Activated CD4-positive, alpha-beta T cell treated with anti-CD3 and anti-CD28 coated beads, Interleukin-2, Interleukin-4, amounts not matched to agents 100 ng/mL and 50 ng/mL, durations not matched to agents 16 hours and 8 hours (primary cell): ENCODE results near the gene DIS3L2.
"Not testable (repeated sequence)": the region's sequence is repeated elsewhere in the genome, so short reads cannot be mapped to it uniquely, and the experiment has no call there.

Experiments
- DNase-seq: peaks from one replicate; pipeline ENCODE4 v3.0.0-alpha.2; 2020; ENCODE audit warnings: low spot score

Gene DIS3L2

GRCh38 chr2:232334885-232335205, 373.3 kb downstream of the DIS3L2 start:
- not testable (repeated sequence) for DNase-seq

GRCh38 chr2:232335206-232335858, 373.8 kb downstream of the DIS3L2 start:
- not testable (repeated sequence) for DNase-seq

GRCh38 chr2:232335859-232336215, 374.3 kb downstream of the DIS3L2 start:
- no peak for DNase-seq

- no peak for DNase-seq
Observed at GRCh38 chr2:232336241-232336736, 374.8 kb downstream of the DIS3L2 start.

DNA sequence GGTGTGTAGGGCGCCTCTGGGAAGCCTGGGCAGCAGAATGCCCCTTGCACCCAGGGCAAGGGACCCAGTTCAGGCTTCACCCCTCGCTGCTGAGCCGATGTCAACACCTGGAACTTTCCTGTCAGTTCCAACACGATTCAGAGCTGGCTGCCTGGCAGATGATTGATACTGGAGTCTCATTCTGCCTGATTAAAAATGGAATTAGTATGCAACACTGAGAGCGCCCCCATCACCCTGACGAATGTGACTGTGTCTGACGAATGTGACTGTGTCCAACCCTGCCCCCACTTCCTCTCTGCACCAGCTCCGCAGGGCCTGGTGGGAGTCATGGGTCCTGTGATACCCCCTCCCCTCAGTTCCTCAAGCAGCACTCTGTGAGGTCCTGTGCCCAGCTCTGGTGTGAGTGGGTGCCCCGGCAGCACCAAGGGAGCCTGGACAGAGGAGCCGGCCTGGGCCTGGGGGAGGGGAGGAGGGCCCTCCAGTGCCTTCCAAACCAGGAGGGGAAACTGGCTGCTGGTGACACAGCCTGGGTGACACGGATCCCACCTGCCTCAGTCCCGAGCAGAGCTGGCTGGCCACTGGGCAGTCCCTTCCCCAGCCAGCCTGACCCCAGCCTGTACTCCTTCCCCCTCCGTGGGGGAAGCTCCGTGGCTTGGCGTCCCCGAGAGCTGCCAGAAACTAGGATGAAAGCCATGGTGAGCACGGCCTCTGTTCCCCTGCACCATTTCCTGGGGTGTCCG, 375.6 kb downstream of the DIS3L2 start:
- DNase-seq = no peak

- DNase-seq = not testable (repeated sequence)
Observed at GRCh38 chr2:232338094-232338758, 376.7 kb downstream of the DIS3L2 start.

GRCh38 chr2:232338759-232339106, 377.2 kb downstream of the DIS3L2 start:
- no peak for DNase-seq

DNA sequence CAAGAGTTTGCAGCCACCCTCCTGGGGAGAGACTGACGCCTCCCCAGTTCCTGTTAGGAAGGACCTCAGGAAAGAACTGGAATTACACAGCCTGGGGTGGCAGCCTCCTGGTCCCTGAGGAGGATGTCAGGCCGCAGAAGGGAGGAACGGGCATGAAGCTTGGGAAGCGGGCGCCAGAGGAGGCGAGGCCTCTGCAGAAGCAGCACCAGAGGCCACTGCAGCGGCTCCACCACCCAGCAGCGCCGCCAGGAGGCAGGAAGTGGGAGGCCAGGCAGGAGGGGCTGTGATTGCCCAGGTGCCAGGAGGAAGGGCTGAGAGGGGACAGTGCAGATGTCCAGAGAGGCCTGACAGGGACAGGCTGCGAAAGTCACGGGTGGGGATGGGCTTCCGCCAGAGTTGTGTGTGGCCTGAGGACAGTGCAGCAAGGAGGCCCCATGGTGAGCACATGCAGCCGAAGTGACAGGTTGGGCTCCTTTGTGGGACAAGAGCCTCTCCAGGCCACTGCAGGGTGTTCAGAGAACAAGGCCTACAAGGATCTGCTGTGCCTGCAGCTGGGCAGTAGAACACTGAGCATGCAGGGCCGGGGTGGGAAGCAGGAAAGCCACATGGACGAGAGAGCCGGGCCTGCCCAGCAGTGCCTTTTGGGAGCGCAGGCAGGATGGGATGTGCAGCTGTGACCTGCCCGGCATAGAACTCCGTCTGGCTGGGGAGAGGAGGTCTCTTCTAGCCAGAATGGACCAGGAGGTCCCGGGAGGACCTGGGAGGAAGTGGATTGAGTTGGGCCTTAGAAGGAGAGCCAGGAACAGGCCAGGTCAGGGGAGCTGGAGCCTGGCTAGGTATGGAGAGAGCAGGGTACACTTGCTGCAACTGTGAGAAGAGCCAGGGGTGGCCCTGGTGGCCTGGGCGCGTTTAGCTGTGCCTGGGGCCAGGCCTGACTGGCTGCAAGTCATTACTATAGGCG, 377.9 kb downstream of the DIS3L2 start:
- DNase-seq = no peak

GRCh38 chr2:232340171-232340935, 378.8 kb downstream of the DIS3L2 start:
- no peak for DNase-seq

DNA sequence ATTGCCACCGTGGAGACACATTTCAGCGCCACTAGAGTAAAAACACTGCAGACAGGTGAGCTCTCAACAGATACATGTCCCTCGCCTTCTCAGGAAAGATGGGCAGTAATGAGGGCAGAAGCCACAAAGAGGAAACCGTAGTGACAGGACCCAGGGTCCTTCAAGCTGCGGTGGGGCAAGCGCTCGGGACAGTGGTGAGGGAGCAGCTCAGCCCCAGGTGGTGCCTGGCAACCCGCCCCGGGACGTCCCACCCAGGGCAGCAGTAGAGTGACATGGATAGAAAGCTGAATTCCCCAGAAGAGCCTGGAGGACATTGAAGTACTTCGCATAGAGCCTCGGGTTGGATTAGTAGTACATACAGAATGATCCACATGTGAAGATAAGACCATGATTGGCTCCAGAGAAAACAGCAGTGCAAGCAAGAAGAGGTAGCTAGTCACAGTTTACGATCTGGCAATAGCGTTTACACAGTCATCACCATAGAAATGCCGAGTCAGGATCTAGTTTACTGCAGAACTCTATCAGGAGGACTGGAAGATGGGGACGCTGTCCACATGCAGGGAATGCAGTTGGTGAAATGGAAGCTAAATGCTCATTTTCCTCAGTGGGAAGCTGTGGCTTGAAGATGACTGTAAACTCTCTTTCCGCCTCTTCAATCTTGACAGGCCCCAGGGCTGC, 379.7 kb downstream of the DIS3L2 start:
- DNase-seq = no peak

GRCh38 chr2:232341739-232342126, 380.2 kb downstream of the DIS3L2 start:
- DNase-seq = no peak

DNA sequence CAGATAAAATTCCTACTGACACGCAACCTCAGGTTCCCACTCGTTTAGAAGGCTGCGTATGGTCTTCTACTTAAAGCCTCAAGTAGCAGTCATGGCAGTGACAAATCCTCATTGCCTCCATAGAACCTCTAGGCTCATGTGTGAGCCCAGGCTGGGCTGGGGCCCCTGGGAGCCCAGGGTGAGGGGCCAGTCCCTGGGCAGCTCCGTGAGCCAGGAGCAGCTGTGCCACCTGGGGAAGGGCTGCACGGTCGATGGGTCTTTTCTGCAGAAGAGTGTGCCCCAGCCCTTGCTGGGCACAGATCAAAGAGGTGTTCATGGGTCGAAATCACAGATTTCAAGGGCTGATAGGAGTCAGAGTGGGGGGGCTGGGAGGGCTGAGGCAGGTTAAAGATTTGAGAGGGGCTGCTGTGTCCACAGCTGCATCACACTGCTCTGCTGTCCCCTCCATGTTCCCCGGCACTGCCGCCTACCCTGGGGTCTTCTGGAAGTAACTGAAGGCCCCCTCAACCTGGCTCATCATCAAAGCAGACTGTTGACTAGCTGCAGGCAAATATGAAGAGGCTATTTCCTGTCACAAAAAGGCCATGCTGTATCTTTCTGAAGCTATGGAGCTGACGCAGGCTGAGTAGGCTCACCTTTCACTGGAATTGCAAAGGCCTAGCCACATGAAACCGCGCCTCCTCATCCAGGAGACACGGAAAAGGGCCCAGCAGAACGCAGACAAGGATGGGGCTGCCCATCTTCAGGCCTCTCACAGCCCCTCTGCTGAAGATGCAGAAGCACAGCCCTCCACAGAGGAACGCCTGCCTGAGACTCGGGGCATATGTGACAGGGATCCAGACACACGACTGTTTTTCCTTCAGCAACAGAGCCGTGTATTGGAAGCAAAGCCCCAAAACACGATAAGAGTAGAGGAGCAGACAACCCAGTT, 381.4 kb downstream of the DIS3L2 start:
- no peak for DNase-seq

GRCh38 chr2:232343821-232344220, 382.3 kb downstream of the DIS3L2 start:
- no peak for DNase-seq

DNA sequence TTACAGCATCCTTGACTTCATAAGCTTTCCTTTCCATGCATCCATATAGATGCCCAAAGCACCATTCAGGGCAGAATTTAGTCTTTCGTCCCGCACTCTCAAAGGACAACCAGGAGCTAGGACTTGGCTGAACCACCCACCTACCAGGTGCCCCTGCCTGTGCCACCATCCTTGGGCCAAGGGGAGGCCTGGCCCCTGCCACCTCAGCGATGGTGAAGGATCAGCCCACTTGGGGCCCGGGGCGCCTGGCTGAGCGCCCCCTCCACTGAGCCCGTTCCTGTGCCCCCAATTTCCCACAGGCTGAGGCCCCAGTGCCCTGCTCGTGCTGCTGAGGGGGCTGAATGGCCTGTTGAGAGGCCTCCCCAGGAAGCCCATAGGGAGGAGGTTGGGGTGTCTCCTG, 383.7 kb downstream of the DIS3L2 start:
- no peak for DNase-seq

- no peak for DNase-seq
Observed at GRCh38 chr2:232347369-232347768, 385.9 kb downstream of the DIS3L2 start.

GRCh38 chr2:232348936-232349335, 387.4 kb downstream of the DIS3L2 start:
- no peak for DNase-seq

DNA sequence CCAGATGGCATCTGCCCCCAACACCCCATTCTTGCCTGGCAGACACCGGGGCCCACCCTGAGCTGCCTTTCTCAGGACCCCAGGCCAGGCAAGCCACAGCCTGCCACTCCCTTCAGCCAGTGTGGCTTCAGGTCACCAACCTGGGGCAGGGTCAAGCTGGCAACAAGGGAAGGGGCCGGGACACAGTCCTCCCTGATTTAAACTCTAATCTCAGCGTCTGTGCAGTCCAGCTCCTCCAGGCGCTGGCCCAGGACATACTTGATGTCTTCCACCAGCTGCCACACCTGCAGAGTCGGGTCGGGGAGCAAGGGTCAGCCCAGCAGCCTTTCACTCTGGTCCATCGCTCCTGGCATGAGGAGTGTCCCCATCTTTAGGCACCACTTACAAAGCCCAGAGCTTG, 388.0 kb downstream of the DIS3L2 start:
- DNase-seq = no peak

DNA sequence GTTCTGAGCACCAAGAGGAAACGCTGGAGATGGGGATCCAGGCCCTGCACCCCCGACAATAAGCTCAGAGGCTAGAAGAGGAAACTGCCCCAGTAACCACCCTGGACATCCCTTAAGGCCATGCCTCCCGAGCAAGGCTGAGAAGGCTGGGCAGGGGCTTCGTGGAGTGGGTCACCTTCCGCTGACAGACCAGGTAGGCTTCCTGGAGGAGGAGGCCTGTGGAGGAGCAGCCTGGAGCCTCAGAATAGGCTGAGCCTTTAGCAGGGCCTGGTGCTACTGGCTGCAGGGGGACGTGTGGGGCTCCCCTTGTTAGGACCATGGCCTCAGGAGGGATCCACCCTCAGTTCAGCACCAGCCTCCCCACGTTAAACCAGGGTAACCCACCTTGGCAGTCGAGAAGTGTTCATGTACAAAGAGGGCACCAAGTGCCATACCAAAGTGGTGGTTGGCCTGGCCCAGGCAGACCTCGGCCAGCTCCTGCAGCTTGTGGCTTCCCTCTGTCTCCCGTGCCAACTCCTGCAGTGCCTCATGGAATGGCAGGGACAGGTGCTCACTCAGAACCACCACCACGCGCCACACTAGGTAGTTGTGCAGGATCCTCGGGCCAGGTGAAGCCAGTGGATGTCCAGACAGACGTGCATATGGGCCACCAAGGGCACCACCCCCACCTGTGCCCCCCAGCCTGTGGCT, 388.6 kb downstream of the DIS3L2 start:
- DNase-seq = no peak
